AG10803 (cell line): ENCODE data around the gene STK31.
"Not testable (repeated sequence)": the region's sequence is repeated elsewhere in the genome, so short reads cannot be mapped to it uniquely, and the experiment has no call there.

Experiments
- DNase-seq: peaks from one replicate; pipeline ENCODE4 v3.0.0; 2010; ENCODE audit warnings: low read depth
- H3K4me3 ChIP-seq: 2 replicates; pipeline ENCODE4 v1.5.1; 2011; ENCODE audit warnings: mild to moderate bottlenecking, low read length, control low read depth
- TF ChIP-seq, protein P1 (sequence below): conservative IDR thresholded peaks from 2 replicates; pipeline ENCODE4 v1.5.1; 2011; ENCODE audit warnings: mild to moderate bottlenecking, low read length, control low read depth, inconsistent platforms

The STK31 gene

GRCh38 chr7:23714150-23714464 lies 4.1 kb downstream of the STK31 start:
- DNase-seq: no peak
- H3K4me3 ChIP-seq: no peak overlapping the region
- TF ChIP-seq, protein P1, sequence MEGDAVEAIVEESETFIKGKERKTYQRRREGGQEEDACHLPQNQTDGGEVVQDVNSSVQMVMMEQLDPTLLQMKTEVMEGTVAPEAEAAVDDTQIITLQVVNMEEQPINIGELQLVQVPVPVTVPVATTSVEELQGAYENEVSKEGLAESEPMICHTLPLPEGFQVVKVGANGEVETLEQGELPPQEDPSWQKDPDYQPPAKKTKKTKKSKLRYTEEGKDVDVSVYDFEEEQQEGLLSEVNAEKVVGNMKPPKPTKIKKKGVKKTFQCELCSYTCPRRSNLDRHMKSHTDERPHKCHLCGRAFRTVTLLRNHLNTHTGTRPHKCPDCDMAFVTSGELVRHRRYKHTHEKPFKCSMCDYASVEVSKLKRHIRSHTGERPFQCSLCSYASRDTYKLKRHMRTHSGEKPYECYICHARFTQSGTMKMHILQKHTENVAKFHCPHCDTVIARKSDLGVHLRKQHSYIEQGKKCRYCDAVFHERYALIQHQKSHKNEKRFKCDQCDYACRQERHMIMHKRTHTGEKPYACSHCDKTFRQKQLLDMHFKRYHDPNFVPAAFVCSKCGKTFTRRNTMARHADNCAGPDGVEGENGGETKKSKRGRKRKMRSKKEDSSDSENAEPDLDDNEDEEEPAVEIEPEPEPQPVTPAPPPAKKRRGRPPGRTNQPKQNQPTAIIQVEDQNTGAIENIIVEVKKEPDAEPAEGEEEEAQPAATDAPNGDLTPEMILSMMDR: no peak

- no peak for DNase-seq
- no peak overlapping the region for H3K4me3 ChIP-seq
- TF ChIP-seq, protein P1: no peak
These were observed 4.6 kb downstream of the STK31 start for GRCh38 chr7:23714579-23714978.

DNA sequence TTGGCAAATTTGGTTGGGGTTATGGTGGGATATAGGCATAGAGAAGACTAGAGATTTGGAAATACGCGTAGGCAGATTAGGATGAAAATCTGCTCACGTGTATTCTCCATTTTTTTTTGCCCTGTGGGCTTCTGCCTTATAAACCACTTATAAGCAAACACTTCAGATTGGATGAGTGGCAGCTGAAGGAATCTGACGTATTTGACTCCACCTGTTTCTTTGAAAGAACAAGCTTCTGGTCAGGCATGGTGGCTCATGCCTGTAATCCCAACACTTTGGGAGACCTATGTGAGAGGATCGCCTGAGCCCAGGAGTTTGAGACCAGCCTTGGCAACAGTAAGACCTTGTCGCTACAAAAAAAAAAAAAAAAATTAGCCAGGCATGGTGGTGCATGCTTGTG lies 5.1 kb downstream of the STK31 start:
- H3K4me3 ChIP-seq: no peak overlapping the region
- TF ChIP-seq, protein P1: no peak
- no peak for DNase-seq

DNA sequence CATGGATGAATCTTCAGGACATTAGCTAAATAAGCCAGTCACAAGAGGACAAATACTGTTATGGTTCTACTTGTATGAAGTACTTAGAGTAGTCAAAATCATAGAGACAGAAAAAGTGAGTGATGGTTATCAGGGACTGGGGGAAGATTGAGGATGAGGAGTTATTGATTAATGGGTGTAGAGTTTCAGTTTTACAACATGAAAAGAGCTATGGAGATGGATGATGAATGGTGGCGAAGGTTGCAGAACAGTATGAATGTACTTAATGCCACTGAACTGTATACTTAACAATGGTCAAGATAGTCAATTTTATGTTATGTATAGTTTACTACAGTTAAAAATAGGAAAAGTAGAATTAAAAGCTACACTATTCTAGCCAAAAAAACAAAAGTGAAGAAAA lies 7.8 kb downstream of the STK31 start:
- TF ChIP-seq, protein P1: no peak

DNA sequence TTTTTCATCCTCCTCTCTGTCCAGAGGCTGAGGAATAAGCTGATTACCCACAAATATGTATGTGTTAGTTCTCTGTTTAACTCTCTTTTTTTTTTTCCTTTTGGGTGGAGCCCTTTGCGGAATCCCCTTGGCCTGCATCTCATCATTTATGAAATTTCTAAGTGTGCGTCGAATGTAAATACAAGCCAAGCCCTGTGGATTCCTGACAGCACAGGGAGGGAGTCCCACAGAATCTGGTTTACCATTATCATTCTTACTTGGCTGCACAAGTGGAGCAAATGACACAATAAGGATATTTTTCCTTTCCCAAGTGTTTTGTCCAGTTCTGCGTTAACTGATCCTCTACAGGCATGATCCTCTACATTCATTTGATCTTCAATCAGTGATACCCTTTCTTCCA lies 11.4 kb downstream of the STK31 start:
- no peak for DNase-seq
- TF ChIP-seq, protein P1: no peak
- no peak overlapping the region for H3K4me3 ChIP-seq

More for the DNA sequence above, 7.8 kb downstream of the STK31 start:
- DNase-seq: no peak
- H3K4me3 ChIP-seq: no peak overlapping the region

GRCh38 chr7:23722587-23723216 lies 12.7 kb downstream of the STK31 start:
- DNase-seq, H3K4me3 ChIP-seq: not testable (repeated sequence)

- DNase-seq, H3K4me3 ChIP-seq: not testable (repeated sequence)
These were observed 14.1 kb downstream of the STK31 start for GRCh38 chr7:23724113-23724512.

- no peak for DNase-seq
- H3K4me3 ChIP-seq: no peak overlapping the region
- TF ChIP-seq, protein P1: no peak
These were observed 32.0 kb downstream of the STK31 start for GRCh38 chr7:23742051-23742450.
